Measurements from ENCODE around the gene ARPC1B. TPM values are rescaled to one million over a fixed set of nuclear protein-coding genes. Genes with fewer than 3 reads are reported as not detected.

The ARPC1B gene
- total and polyA plus RNA-seq, 2 donors (not counting 1 experiment from before 2014, with no cell fraction given), result 142 to 563 TPM

- Histone ChIP-seq H3K27me3 (replicated peaks in 1 of 4; ENCODE audit: control extremely low read depth in 1 of 4, control insufficient read depth in 3 of 4, insufficient read depth in 4 of 4, low read length in 3 of 4) (no peaks in the 10 kb centered on the region), H3K36me3 (replicated peaks in 1 of 2; ENCODE audit: control extremely low read depth in 1 of 2, control insufficient read depth in 1 of 2, extremely low read depth in 1 of 2, insufficient read depth in 2 of 2, low read length in 1 of 2) (peaks cover 0 to 17% of the 10 kb centered on the region in 2 experiments), H2AFZ (ENCODE audit: insufficient read depth, low read depth, low read length, poor library complexity, severe bottlenecking) (no peak overlapping the region), H4K20me1 (ENCODE audit: control insufficient read depth, insufficient read depth, low read length, poor library complexity, severe bottlenecking) (peaks cover 20% of the 10 kb centered on the region), H3K9ac (ENCODE audit: low read length) (no peak overlapping the region), H3K79me2 (ENCODE audit: control insufficient read depth, insufficient read depth, low read length) (peaks cover 21% of the 10 kb centered on the region), H3K4me3 (ENCODE audit: control extremely low read depth in 1 of 5, extremely low read depth in 1 of 5, insufficient read depth in 1 of 5, low read depth in 2 of 5, low read length in 4 of 5) (no peak overlapping the region), H3K9me3 (ENCODE audit: control extremely low read depth in 1 of 3, control insufficient read depth in 2 of 3, insufficient read depth in 1 of 3, low read length in 2 of 3) (no peaks in the 10 kb centered on the region), H3K4me2 (replicated peaks; ENCODE audit: low read depth, low read length, poor library complexity, severe bottlenecking) (no peak overlapping the region), H3K27ac (ENCODE audit: low read length in 2 of 2) (no peak overlapping the region), H3K4me1 (ENCODE audit: control insufficient read depth in 2 of 2, insufficient read depth in 2 of 2, low read length in 2 of 2) (peaks cover 3 to 4% of the 10 kb centered on the region in 2 donors)
- no peak for TF ChIP-seq CTCF (IDR thresholded peaks at IDR 0.05)
- no peak for TF ChIP-seq EZH2 (IDR thresholded peaks at IDR 0.05; ENCODE audit: borderline replicate concordance, insufficient read depth, low read depth, low read length, poor library complexity, severe bottlenecking)
- no peaks in the 10 kb centered on the region for H3K27me3 Mint-ChIP-seq
- H3K4me3 Mint-ChIP-seq, result no peak overlapping the region
- intact Hi-C loops (cut with micrococcal nuclease), result loop anchor here (10.0 kb wide), 3 partner anchors 105 to 225 kb away; partner anchors contain the start of genes FAM200A, SMURF1, ZNF655 and ZNF789
- ChIA-PET CTCF (interaction anchor here (0.6 to 1.5 kb wide), 3 partner anchors 16 to 684 kb away, joined by 3 read pairs; no protein-coding TSS in a partner anchor), POLR2A (no interaction called here)
- H3K27ac Mint-ChIP-seq, result no peak overlapping the region
- no peak for DNase-seq
- ATAC-seq (ENCODE audit: low read depth), result no peak
- peaks cover 4% of the 10 kb centered on the region for H3K4me1 Mint-ChIP-seq
- no peaks in the 10 kb centered on the region for H3K9me3 Mint-ChIP-seq (ENCODE audit: insufficient read depth)
- 72% methylated on average over 6 of the region's 9 CpGs for WGBS (ENCODE audit: insufficient coverage)
Observed at GRCh38 chr7:99369767-99370391, 4.7 kb upstream of the ARPC1B start.

- Histone ChIP-seq H3K36me3 (replicated peaks in 1 of 2; ENCODE audit: control extremely low read depth in 1 of 2, control insufficient read depth in 1 of 2, extremely low read depth in 1 of 2, insufficient read depth in 2 of 2, low read length in 1 of 2) (peaks cover 0 to 8% of the 10 kb centered on the region in 2 experiments), H3K4me3 (ENCODE audit: control extremely low read depth in 1 of 5, extremely low read depth in 1 of 5, insufficient read depth in 1 of 5, low read depth in 2 of 5, low read length in 4 of 5) (no peak overlapping the region), H4K20me1 (ENCODE audit: control insufficient read depth, insufficient read depth, low read length, poor library complexity, severe bottlenecking) (peaks cover 24% of the 10 kb centered on the region), H3K27ac (ENCODE audit: low read length in 2 of 2) (no peak overlapping the region), H3K9ac (ENCODE audit: low read length) (no peak overlapping the region), H2AFZ (ENCODE audit: insufficient read depth, low read depth, low read length, poor library complexity, severe bottlenecking) (no peak overlapping the region), H3K4me1 (ENCODE audit: control insufficient read depth in 2 of 2, insufficient read depth in 2 of 2, low read length in 2 of 2) (peaks cover 11 to 16% of the 10 kb centered on the region in 2 donors), H3K4me2 (replicated peaks; ENCODE audit: low read depth, low read length, poor library complexity, severe bottlenecking) (no peak overlapping the region), H3K27me3 (replicated peaks in 1 of 4; ENCODE audit: control extremely low read depth in 1 of 4, control insufficient read depth in 3 of 4, insufficient read depth in 4 of 4, low read length in 3 of 4) (no peaks in the 10 kb centered on the region), H3K79me2 (ENCODE audit: control insufficient read depth, insufficient read depth, low read length) (peaks cover 37% of the 10 kb centered on the region), H3K9me3 (ENCODE audit: control extremely low read depth in 1 of 3, control insufficient read depth in 2 of 3, insufficient read depth in 1 of 3, low read length in 2 of 3) (no peaks in the 10 kb centered on the region)
- Mint-ChIP-seq H3K4me1 (peaks cover 6% of the 10 kb centered on the region), H3K9me3 (ENCODE audit: insufficient read depth) (no peaks in the 10 kb centered on the region), H3K27ac (no peak overlapping the region), H3K27me3 (no peaks in the 10 kb centered on the region), H3K4me3 (no peak overlapping the region)
- POLR2A ChIA-PET, result no interaction called here
- CTCF ChIA-PET, result interaction anchor here (1.0 kb wide), 1 partner anchor 22 kb away, joined by 3 read pairs; no protein-coding TSS in a partner anchor
- intact Hi-C loops (cut with micrococcal nuclease), result loop anchor here (10.0 kb wide), 3 partner anchors 103 to 227 kb away; partner anchors contain the start of genes FAM200A, SMURF1, ZNF655 and ZNF789
- TF ChIP-seq EZH2 (IDR thresholded peaks at IDR 0.05; ENCODE audit: borderline replicate concordance, insufficient read depth, low read depth, low read length, poor library complexity, severe bottlenecking) (no peak), CTCF (IDR thresholded peaks at IDR 0.05) (no peak)
- DNase-seq (no peak), ATAC-seq (ENCODE audit: low read depth) (no peak)
- WGBS (ENCODE audit: insufficient coverage), result 98% methylated on average over 10 of the region's 11 CpGs
Observed at GRCh38 chr7:99371376-99371920, 3.1 kb upstream of the ARPC1B start.

All from B cell (primary cell).